ENCODE data around the gene OLIG1. TPM values are rescaled to one million over a fixed set of nuclear protein-coding genes. Genes with fewer than 3 reads are reported as not detected.

Gene OLIG1
- total RNA-seq, 1 donor from 2014 or later = not detected

- no peaks in the 10 kb centered on the region for H3K27me3 ChIP-seq
- no peaks in the 10 kb centered on the region for H3K9me3 ChIP-seq
- no peak for DNase-seq (ENCODE audit: extremely low spot score in 2 of 2)
- no peaks in the 10 kb centered on the region for H3K4me1 ChIP-seq
- TF ChIP-seq POLR2A (IDR thresholded peaks at IDR 0.05) = no peak
- TF ChIP-seq CTCF (IDR thresholded peaks at IDR 0.05) = no peak
- no peak for TF ChIP-seq POLR2AphosphoS5 (IDR thresholded peaks at IDR 0.05; ENCODE audit: insufficient read depth in 1 of 2, low read depth in 1 of 2)
- no peaks in the 10 kb centered on the region for H3K36me3 ChIP-seq
- intact Hi-C loops (cut with DNase I) = no loop called here
- no peak overlapping the region for H3K4me3 ChIP-seq
- no peak overlapping the region for H3K27ac ChIP-seq
These were observed 16.0 kb upstream of the OLIG1 start for GRCh38 chr21:33053951-33054350.

- Histone ChIP-seq H3K27ac (no peak overlapping the region), H3K9me3 (no peaks in the 10 kb centered on the region), H3K4me1 (no peaks in the 10 kb centered on the region), H3K27me3 (no peaks in the 10 kb centered on the region), H3K36me3 (no peaks in the 10 kb centered on the region), H3K4me3 (no peak overlapping the region)
- no peak for DNase-seq (ENCODE audit: extremely low spot score in 2 of 2)
- intact Hi-C loops (cut with DNase I) = no loop called here
- TF ChIP-seq CTCF (IDR thresholded peaks at IDR 0.05) = no peak
- no peak for TF ChIP-seq POLR2A (IDR thresholded peaks at IDR 0.05)
- no peak for TF ChIP-seq POLR2AphosphoS5 (IDR thresholded peaks at IDR 0.05; ENCODE audit: insufficient read depth in 1 of 2, low read depth in 1 of 2)
These were observed 13.9 kb upstream of the OLIG1 start for GRCh38 chr21:33055991-33056390.

GRCh38 chr21:33057385-33057940 is 12.5 kb upstream of the OLIG1 start:
- TF ChIP-seq POLR2A (IDR thresholded peaks at IDR 0.05) = no peak
- no peak for TF ChIP-seq CTCF (IDR thresholded peaks at IDR 0.05)
- no peak for TF ChIP-seq POLR2AphosphoS5 (IDR thresholded peaks at IDR 0.05; ENCODE audit: insufficient read depth in 1 of 2, low read depth in 1 of 2)
- H3K27ac ChIP-seq = no peak overlapping the region
- no peaks in the 10 kb centered on the region for H3K27me3 ChIP-seq
- H3K36me3 ChIP-seq = no peaks in the 10 kb centered on the region
- DNase-seq (ENCODE audit: extremely low spot score in 2 of 2) = no peak
- H3K9me3 ChIP-seq = no peaks in the 10 kb centered on the region
- intact Hi-C loops (cut with DNase I) = no loop called here
- no peak overlapping the region for H3K4me3 ChIP-seq
- H3K4me1 ChIP-seq = no peaks in the 10 kb centered on the region

- no peak for DNase-seq (ENCODE audit: extremely low spot score in 2 of 2)
- intact Hi-C loops (cut with DNase I) = no loop called here
- no peaks in the 10 kb centered on the region for H3K36me3 ChIP-seq
- TF ChIP-seq POLR2AphosphoS5 (IDR thresholded peaks at IDR 0.05; ENCODE audit: insufficient read depth in 1 of 2, low read depth in 1 of 2) (no peak), CTCF (IDR thresholded peaks at IDR 0.05) (no peak), POLR2A (IDR thresholded peaks at IDR 0.05) (no peak)
- no peak overlapping the region for H3K27ac ChIP-seq
- H3K4me1 ChIP-seq = no peaks in the 10 kb centered on the region
- no peak overlapping the region for H3K4me3 ChIP-seq
- H3K27me3 ChIP-seq = no peaks in the 10 kb centered on the region
- H3K9me3 ChIP-seq = no peaks in the 10 kb centered on the region
These were observed 11.4 kb upstream of the OLIG1 start for GRCh38 chr21:33058527-33058926.

GRCh38 chr21:33058957-33059356 is 11.0 kb upstream of the OLIG1 start:
- Histone ChIP-seq H3K4me3 (no peak overlapping the region), H3K27me3 (no peaks in the 10 kb centered on the region), H3K36me3 (no peaks in the 10 kb centered on the region), H3K9me3 (no peaks in the 10 kb centered on the region), H3K27ac (no peak overlapping the region), H3K4me1 (no peaks in the 10 kb centered on the region)
- no peak for TF ChIP-seq POLR2AphosphoS5 (IDR thresholded peaks at IDR 0.05; ENCODE audit: insufficient read depth in 1 of 2, low read depth in 1 of 2)
- TF ChIP-seq POLR2A (IDR thresholded peaks at IDR 0.05) = no peak
- TF ChIP-seq CTCF (IDR thresholded peaks at IDR 0.05) = no peak
- DNase-seq (ENCODE audit: extremely low spot score in 2 of 2) = no peak
- intact Hi-C loops (cut with DNase I) = no loop called here
